Thoracic aorta (tissue), 2 donors: ENCODE data around the gene NRDE2. TPM values are rescaled to one million over a fixed set of nuclear protein-coding genes. Genes with fewer than 3 reads are reported as not detected.

Experiments
- ATAC-seq: fragments of 150-250 bp; one replicate; pipeline ENCODE4 v1.8.0; 2017; ENCODE audit warnings: low read depth; ENCODE audit not compliant: insufficient number of reproducible peaks, low FRiP score
- DNase-seq: peaks from one replicate; pipeline ENCODE4 v3.0.0-alpha.2; 2020; ENCODE audit warnings: low spot score
- H3K27ac ChIP-seq, 2 donors: fragments of 200-600 bp; sonication (generic); 1 replicate in 1 of 2; 2 replicates in 1 of 2; pipeline ENCODE4 v1.5.1; 2016; ENCODE audit warnings: mild to moderate bottlenecking in 2 of 2, moderate library complexity in 2 of 2
- H3K27me3 ChIP-seq: fragments of 200-600 bp; sonication (generic); replicated peaks from 2 replicates; pipeline ENCODE4 v1.6.0; 2016; ENCODE audit warnings: mild to moderate bottlenecking; ENCODE audit not compliant: insufficient read depth
- H3K36me3 ChIP-seq: fragments of 200-600 bp; sonication (generic); one replicate; pipeline ENCODE4 v1.5.1; 2016
- H3K4me1 ChIP-seq, 2 donors: fragments of 200-600 bp; sonication (generic); 1 replicate in 1 of 2; 2 replicates in 1 of 2; pipeline versions ENCODE4 v1.5.1 to v1.6.0; 2016; ENCODE audit warnings: low read depth in 2 of 2, mild to moderate bottlenecking in 1 of 2; ENCODE audit not compliant: control insufficient read depth in 1 of 2
- H3K4me3 ChIP-seq: fragments of 200-600 bp; sonication (generic); 2 replicates; pipeline ENCODE4 v1.5.1; 2016; ENCODE audit warnings: mild to moderate bottlenecking
- H3K9me3 ChIP-seq: fragments of 200-600 bp; sonication (generic); 2 replicates; pipeline ENCODE4 v1.5.1; 2016
- total RNA-seq, 2 donors: library from RNA; depleted of rRNA; stranded (reverse); fragments of >200 nt; gene quantifications; one replicate each; pipeline versions ENCODE4 v1.1.0 to v1.2.3, GENCODE V29; 2016
- TF ChIP-seq, protein P1 (sequence below): fragments of 200-600 bp; sonication (generic); IDR thresholded peaks from one replicate; pipeline ENCODE4 v1.5.1; 2019; ENCODE audit warnings: antibody characterized with exemption

NRDE2 gene
- total RNA-seq, 2 donors from 2014 or later: 16.8 to 21.2 TPM

DNA sequence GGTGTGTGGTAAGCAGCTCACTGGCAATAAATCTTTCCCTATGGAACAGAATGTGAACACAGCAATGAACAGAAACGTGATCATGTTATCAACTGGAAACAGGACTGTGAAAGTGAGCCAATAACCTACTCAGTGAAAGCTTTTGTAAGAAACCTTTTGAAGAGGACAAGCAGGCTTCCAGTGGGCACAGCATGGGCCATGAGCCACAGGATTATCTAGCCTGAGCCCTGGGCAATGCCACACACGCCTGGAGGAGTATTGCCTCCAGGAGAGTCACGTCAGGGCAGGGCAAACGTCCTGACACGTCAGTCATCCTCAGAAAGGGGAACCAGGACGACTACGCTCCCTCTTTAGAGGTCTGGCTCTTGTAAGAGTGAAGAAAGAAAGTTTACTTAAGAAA lies 32.3 kb downstream of the NRDE2 start:
- no peak overlapping the region for H3K27ac ChIP-seq
- TF ChIP-seq, protein P1, sequence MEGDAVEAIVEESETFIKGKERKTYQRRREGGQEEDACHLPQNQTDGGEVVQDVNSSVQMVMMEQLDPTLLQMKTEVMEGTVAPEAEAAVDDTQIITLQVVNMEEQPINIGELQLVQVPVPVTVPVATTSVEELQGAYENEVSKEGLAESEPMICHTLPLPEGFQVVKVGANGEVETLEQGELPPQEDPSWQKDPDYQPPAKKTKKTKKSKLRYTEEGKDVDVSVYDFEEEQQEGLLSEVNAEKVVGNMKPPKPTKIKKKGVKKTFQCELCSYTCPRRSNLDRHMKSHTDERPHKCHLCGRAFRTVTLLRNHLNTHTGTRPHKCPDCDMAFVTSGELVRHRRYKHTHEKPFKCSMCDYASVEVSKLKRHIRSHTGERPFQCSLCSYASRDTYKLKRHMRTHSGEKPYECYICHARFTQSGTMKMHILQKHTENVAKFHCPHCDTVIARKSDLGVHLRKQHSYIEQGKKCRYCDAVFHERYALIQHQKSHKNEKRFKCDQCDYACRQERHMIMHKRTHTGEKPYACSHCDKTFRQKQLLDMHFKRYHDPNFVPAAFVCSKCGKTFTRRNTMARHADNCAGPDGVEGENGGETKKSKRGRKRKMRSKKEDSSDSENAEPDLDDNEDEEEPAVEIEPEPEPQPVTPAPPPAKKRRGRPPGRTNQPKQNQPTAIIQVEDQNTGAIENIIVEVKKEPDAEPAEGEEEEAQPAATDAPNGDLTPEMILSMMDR: no peak
- DNase-seq: no peak
- ATAC-seq: no peak
- peaks cover 10 to 29% of the 10 kb centered on the region in 2 donors for H3K4me1 ChIP-seq
- no peaks in the 10 kb centered on the region for H3K9me3 ChIP-seq
- no peaks in the 10 kb centered on the region for H3K27me3 ChIP-seq
- no peak overlapping the region for H3K4me3 ChIP-seq
- H3K36me3 ChIP-seq: peaks cover 12% of the 10 kb centered on the region

DNA sequence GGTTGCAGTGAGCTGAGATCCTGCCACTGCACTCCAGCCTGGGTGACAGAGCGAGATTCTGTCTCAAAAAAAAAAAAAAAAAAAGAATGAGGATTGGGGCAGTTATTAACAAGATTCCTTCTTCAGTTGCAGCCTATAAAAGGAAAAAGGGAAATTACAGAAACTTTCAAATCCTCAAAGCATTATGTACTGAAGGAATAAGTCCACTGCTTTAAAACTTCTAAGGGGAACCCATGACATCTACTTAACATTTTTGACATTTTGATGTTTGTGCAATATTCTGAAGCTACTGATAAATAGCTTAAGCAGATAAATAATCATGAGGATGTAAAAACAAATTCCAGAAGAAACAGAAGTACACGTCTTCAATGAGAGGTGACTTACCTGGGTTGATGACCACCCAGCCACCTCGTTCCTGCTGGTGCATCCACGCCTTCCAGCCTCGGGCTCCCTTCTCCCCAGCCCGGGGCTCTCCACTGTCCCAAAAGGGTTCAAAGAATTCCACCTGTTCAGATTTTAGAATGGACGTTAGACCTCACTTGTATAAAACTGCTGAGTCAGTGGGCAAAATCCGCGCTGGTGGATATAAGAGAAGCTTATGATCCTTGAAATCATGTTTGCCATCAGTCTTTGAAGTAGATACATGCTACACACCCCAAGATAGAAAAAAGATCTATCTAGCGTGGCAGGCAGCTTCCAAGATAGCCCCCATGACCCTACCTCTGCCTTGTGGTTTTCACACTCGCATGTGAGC lies 33.7 kb downstream of the NRDE2 start:
- H3K4me3 ChIP-seq: no peak overlapping the region
- H3K36me3 ChIP-seq: peaks cover 4% of the 10 kb centered on the region
- no peak overlapping the region for H3K27ac ChIP-seq
- ATAC-seq: no peak
- DNase-seq: no peak
- TF ChIP-seq, protein P1: no peak
- peaks cover 10 to 29% of the 10 kb centered on the region in 2 donors for H3K4me1 ChIP-seq
- H3K27me3 ChIP-seq: no peaks in the 10 kb centered on the region
- H3K9me3 ChIP-seq: no peaks in the 10 kb centered on the region

DNA sequence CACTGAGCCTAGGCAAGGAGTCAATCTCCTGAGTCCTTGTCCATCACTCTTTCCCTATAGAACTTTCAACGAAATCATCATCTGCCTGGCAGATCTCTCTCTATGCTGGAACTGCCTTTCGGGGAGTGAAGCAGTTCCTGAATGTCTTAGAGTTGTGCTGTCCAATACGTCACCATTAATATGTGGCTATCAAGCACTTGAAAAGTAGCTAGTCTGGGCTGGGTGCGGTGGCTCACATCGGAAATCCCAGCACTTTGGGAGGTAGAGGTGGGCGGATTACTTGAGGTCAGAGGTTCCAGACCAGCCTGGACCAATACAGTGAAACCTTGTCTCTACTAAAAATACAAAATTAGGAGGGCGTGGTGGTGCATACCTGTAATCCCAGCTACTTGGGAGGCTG lies 35.1 kb downstream of the NRDE2 start:
- H3K27me3 ChIP-seq: no peaks in the 10 kb centered on the region
- no peak for DNase-seq

DNA sequence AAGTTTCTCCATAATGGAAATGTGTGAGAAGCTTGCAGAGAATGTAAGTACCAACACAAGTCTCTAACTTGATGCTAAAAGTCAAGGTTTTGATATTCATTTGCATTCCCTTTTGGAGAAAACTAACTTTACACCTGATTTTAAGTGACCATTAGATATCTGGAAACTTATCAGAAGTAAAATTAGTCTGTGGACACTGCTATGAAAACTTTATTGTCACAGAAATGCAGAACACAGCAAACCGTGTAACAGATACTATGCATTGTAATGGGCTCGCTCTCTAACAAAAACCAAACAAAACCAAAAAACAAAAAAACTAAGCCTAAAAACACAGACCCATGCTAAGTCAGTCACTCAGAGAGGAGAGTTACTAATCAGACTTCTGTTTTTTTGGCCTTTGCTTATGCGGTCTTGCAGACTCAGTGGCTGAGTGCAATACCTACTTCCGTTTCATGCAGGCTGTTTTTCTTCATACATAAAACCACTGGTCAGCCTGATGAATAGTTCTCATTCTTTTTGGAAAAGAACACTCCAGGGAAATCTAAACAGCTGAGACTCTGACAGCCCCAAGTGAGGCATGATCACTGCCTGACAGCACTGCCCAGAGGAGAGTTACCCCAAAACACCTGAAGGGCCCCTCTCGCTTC lies 35.7 kb downstream of the NRDE2 start:
- TF ChIP-seq, protein P1: no peak
- Histone ChIP-seq H3K9me3 (no peaks in the 10 kb centered on the region), H3K27me3 (no peaks in the 10 kb centered on the region), H3K4me3 (no peak overlapping the region), H3K4me1 (peaks cover 9 to 10% of the 10 kb centered on the region in 2 donors), H3K27ac (peak overlapping the region in 1 of 2 donors; percentile 41), H3K36me3 (peaks cover 16% of the 10 kb centered on the region)
- ATAC-seq: peak; percentile 19
- DNase-seq: no peak

More for the DNA sequence above, 35.1 kb downstream of the NRDE2 start:
- ATAC-seq: no peak
- Histone ChIP-seq H3K4me3 (no peak overlapping the region), H3K4me1 (peaks cover 10 to 15% of the 10 kb centered on the region in 2 donors), H3K27ac (peak overlapping the region in 1 of 2 donors; percentile 41), H3K36me3 (peaks cover 13% of the 10 kb centered on the region), H3K9me3 (no peaks in the 10 kb centered on the region)
- TF ChIP-seq, protein P1: no peak

- Histone ChIP-seq H3K27me3 (no peaks in the 10 kb centered on the region), H3K27ac (no peak overlapping the region), H3K4me1 (peaks cover 7 to 10% of the 10 kb centered on the region in 2 donors), H3K9me3 (no peaks in the 10 kb centered on the region), H3K36me3 (peaks cover 21% of the 10 kb centered on the region), H3K4me3 (no peak overlapping the region)
- ATAC-seq (no peak), DNase-seq (no peak)
- TF ChIP-seq, protein P1: no peak
Measured at GRCh38 chr14:90294872-90295271, 36.9 kb downstream of the NRDE2 start.
